Mammary epithelial cell (primary cell): Measurements from ENCODE around the gene CFAP210.

Experiments
- CTCF ChIP-seq, 2 donors: IDR thresholded peaks in 1 of 2; conservative IDR thresholded peaks in 1 of 2; 2 replicates each; pipeline ENCODE4 v1.5.1; 2011 to 2012; ENCODE audit warnings: inconsistent platforms in 2 of 2, low read length in 2 of 2, mild to moderate bottlenecking in 2 of 2, control low read depth in 1 of 2, low read depth in 1 of 2; ENCODE audit not compliant: insufficient read depth in 1 of 2; ENCODE audit errors: extremely low read depth in 1 of 2
- EZH2 ChIP-seq: IDR thresholded peaks from 2 replicates; pipeline ENCODE4 v1.6.1; 2012; ENCODE audit warnings: low read length, inconsistent platforms, borderline replicate concordance

- TF ChIP-seq CTCF (conservative IDR thresholded peaks at IDR 0.05 in 1 of 2, IDR thresholded peaks at IDR 0.05 in 1 of 2; ENCODE audit: extremely low read depth in 1 of 2, insufficient read depth in 1 of 2, low read depth in 1 of 2, low read length in 2 of 2) (no peak), EZH2 (no peak)
Observed at GRCh38 chr2:169656164-169656563, 38.0 kb downstream of the CFAP210 start.
